NCI-H2081 (cell line): ENCODE data around the gene LSP1.
"Not testable (repeated sequence)": the region's sequence is repeated elsewhere in the genome, so short reads cannot be mapped to it uniquely, and the experiment has no call there.

ENCODE experiments used
- DNase-seq, 2 experiments: peaks; one replicate each; lab custom pipeline; 2025; lab: John Stamatoyannopoulos, UW

Gene LSP1

GRCh38 chr11:1928891-1929541 lies 76.1 kb downstream of the LSP1 start:
- no peak for DNase-seq

GRCh38 chr11:1929621-1930461 lies 77.0 kb downstream of the LSP1 start:
- no peak for DNase-seq

- DNase-seq: no peak
Measured at GRCh38 chr11:1930462-1930830, 77.6 kb downstream of the LSP1 start.

DNA sequence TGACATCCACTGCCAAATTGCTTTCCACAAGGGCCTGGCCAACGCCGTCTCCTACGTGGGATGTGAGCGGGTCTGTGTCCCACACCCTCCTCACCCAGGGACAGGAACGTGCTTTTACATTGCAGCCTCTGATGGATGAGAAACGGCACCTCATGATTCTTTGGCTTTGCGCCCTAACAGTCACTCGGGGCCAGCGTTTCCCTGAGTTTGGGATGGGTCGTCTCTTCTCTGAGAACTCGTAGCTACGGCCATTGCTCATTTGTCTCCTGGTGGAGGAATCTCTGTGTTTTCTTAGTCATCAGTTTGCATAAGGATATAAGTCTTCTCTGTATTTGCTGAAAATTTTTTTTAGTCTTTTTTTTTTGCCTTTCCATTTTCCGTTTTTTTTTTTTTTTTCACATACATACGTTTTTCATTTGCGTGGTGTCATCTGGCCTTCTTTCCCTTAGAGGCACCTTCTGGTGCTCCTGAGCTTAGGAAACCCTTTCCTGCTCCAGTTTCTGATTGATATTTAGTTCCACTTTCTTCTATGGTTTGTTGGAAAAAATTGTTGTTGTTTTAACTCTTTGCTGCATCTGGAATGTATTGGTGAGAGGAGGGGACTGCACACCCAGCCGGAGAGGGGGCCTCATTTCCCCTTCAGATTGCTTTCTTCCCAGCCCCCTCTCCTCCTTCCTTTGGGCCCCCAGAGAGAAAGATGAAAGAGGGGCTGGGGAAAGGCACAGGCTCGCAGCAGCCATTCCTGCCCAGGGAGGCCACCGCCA lies 78.6 kb downstream of the LSP1 start:
- DNase-seq: no peak

DNA sequence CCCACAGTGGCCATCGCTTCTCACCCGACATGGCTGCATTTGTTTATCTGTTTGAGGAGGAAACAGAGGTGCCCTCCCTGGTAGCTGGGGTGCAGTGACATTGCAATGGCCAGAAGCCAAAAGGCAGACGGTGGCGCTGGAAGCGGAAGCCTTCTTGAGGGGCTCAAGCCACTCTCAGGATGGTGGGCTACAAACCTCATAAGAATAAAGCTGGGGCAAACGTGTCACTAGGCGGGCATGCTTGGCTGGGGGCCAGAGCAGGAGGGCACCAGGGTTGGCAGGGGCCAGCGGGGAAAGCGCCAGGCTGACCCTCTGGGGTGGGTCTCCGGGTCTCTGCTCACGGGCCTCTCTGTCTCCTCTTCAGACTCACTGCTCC lies 79.2 kb downstream of the LSP1 start:
- DNase-seq: no peak

GRCh38 chr11:1932681-1933080 lies 79.8 kb downstream of the LSP1 start:
- DNase-seq: no peak

- DNase-seq: no peak
Measured at GRCh38 chr11:1933416-1934334, 80.8 kb downstream of the LSP1 start.

DNA sequence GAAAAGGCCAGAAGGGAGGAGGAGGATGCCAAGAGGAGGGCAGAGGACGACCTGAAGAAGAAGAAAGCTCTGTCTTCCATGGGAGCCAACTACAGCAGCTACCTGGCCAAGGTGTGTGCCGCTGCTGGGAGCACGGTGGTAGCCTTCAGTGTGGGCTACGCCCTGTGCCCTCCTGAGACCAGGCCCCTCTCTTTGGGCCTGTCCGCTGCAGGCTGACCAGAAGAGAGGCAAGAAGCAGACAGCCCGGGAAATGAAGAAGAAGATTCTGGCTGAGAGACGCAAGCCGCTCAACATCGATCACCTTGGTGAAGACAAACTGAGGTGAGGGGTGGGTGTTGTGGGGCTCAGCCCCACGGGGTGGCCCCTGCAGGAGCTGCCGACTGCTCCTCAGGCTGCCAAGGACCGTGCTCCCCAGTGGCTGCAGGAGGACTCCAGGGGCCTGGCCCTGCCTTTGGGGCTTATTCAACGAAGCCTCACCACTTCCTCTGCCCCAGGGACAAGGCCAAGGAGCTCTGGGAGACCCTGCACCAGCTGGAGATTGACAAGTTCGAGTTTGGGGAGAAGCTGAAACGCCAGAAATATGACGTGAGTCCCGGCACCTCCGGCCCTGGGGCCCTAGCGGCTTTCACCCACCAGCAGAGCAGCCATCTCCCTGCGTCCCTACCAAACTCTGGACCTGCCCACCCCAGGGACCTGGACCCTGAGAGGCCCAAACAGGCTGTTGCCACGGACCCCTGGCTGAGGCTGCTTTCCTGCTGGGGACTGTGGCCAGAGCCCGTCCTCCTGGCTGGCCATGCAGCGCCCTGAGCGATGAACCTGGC lies 81.7 kb downstream of the LSP1 start:
- no peak for DNase-seq

GRCh38 chr11:1935156-1936071 lies 82.5 kb downstream of the LSP1 start:
- no peak for DNase-seq

GRCh38 chr11:1936072-1936780 lies 83.3 kb downstream of the LSP1 start:
- DNase-seq: no peak

- DNase-seq: no peak
Measured at GRCh38 chr11:1936781-1937615, 84.1 kb downstream of the LSP1 start.

- DNase-seq: no peak
Measured at GRCh38 chr11:1937616-1938342, 84.9 kb downstream of the LSP1 start.

- no peak for DNase-seq
Measured at GRCh38 chr11:1938343-1939005, 85.6 kb downstream of the LSP1 start.

GRCh38 chr11:1939006-1939625 lies 86.2 kb downstream of the LSP1 start:
- DNase-seq: no peak

DNA sequence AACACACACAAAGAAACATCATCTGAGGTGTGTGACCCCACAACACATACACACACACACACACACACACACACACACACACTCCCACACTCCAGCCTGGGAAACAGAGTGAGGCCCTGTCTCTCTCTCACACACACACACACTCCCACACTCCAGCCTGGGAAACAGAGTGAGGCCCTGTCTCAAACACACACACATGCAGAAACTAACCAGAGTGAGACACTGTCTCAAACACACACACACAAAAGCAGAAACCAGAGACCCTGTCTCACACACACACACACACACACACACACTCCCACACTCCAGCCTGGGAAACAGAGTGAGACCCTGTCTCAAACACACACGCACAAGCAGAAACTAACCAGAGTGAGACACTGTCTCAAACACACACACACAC lies 86.9 kb downstream of the LSP1 start:
- not testable (repeated sequence) for DNase-seq
